GM19193 (cell line): Measurements from ENCODE around the gene JPT1.

Experiments used
- POLR2A ChIP-seq: IDR thresholded peaks from 4 replicates; pipeline ENCODE4 v1.6.1; 2011; ENCODE audit not compliant: insufficient read depth, insufficient read length; ENCODE audit errors: extremely low read depth

JPT1 gene

GRCh38 chr17:75173526-75173925 lies 19.2 kb upstream of the JPT1 start:
- no peak for TF ChIP-seq POLR2A

GRCh38 chr17:75168998-75169397 lies 14.7 kb upstream of the JPT1 start:
- TF ChIP-seq POLR2A = no peak

GRCh38 chr17:75163074-75163473 lies 8.8 kb upstream of the JPT1 start:
- no peak for TF ChIP-seq POLR2A

GRCh38 chr17:75160211-75160610 lies 5.9 kb upstream of the JPT1 start:
- TF ChIP-seq POLR2A = no peak

- no peak for TF ChIP-seq POLR2A
These were observed 5.1 kb upstream of the JPT1 start for GRCh38 chr17:75159196-75160031.

GRCh38 chr17:75155191-75155601 lies 884 bp upstream of the JPT1 start:
- no peak for TF ChIP-seq POLR2A

- no peak for TF ChIP-seq POLR2A
These were observed 525 bp downstream of the JPT1 start for GRCh38 chr17:75153780-75154194.

- no peak for TF ChIP-seq POLR2A
These were observed 1.2 kb downstream of the JPT1 start for GRCh38 chr17:75152922-75153779.

GRCh38 chr17:75152523-75152921 lies 1.8 kb downstream of the JPT1 start:
- no peak for TF ChIP-seq POLR2A

GRCh38 chr17:75151930-75152329 lies 2.4 kb downstream of the JPT1 start:
- no peak for TF ChIP-seq POLR2A

GRCh38 chr17:75147878-75148546 lies 6.3 kb downstream of the JPT1 start:
- TF ChIP-seq POLR2A = no peak

GRCh38 chr17:75146592-75146991 lies 7.7 kb downstream of the JPT1 start:
- no peak for TF ChIP-seq POLR2A

GRCh38 chr17:75144816-75145512 lies 9.3 kb downstream of the JPT1 start:
- no peak for TF ChIP-seq POLR2A

GRCh38 chr17:75142236-75142971 lies 11.9 kb downstream of the JPT1 start:
- no peak for TF ChIP-seq POLR2A
